HepG2 (cell line): ENCODE measurements around the gene UBB. TPM values are rescaled to one million over a fixed set of nuclear protein-coding genes. Genes with fewer than 3 reads are reported as not detected.
A peak's percentile ranks its signal among the peaks of the same experiment; 100 is the strongest.

Experiments
- ATAC-seq: fragments of 200-7000 bp; cut with Tn5 transposase; 3 replicates; pipeline ENCODE4 v1.9.1; 2020; ENCODE audit warnings: mild to moderate bottlenecking, moderate library complexity
- BruUV-seq: library from RNA; stranded (reverse); fragments of 400-500 nt; replicated peaks from 2 replicates; lab custom pipeline; 2021; lab: Mats Ljungman, UMichigan
- CTCF ChIA-PET: fragments of 300-600 bp; formaldehyde crosslinking; extraction: SDS; loops from one replicate; lab custom pipeline; 2021; ENCODE audit warnings: low total read pairs, inconsistent platforms, low intra/inter-chr PET ratio; lab: Yijun Ruan, JAX
- POLR2A ChIA-PET: fragments of 350-600 bp; sonication (Branson Sonifier 250); formaldehyde crosslinking; loops from one replicate; lab custom pipeline; 2020; ENCODE audit warnings: antibody characterized with exemption, inconsistent platforms; lab: Yijun Ruan, JAX
- DNase-seq: peaks from one replicate; pipeline ENCODE4 v3.0.0-alpha.2; 2015; ENCODE audit warnings: low spot score
- FAIRE-seq: peaks from 3 replicates; lab custom pipeline; 2011; peaks lifted over from hg19 to GRCh38; lab: Jason Lieb, UNC
- H2AFZ ChIP-seq: one replicate; pipeline ENCODE4 v1.6.1; 2011; ENCODE audit warnings: low read length, inconsistent platforms
- H3K27ac ChIP-seq: fragments of 300-600 bp; 3 replicates; pipeline ENCODE4 v1.8.0; 2011; ENCODE audit warnings: mixed run types, mild to moderate bottlenecking, mixed read lengths, low read length, inconsistent platforms; ENCODE audit not compliant: insufficient read depth; ENCODE audit errors: extremely low read length
- H3K27me3 ChIP-seq, 2 experiments: fragments of 200-600 bp in 1 of 2; 2 replicates in 1 of 2; 3 replicates in 1 of 2; pipeline versions ENCODE4 v1.6.0 to v1.8.0; 2011; ENCODE audit warnings: low read length in 2 of 2, mild to moderate bottlenecking in 2 of 2, moderate library complexity in 2 of 2, inconsistent platforms in 1 of 2; ENCODE audit not compliant: insufficient read depth in 2 of 2, control insufficient read depth in 1 of 2
- H3K36me3 ChIP-seq, 2 experiments: fragments of 200-600 bp in 1 of 2; replicated peaks in 1 of 2; 2 replicates in 1 of 2; 3 replicates in 1 of 2; pipeline versions ENCODE4 v1.5.1 to v1.8.0; 2011; ENCODE audit warnings: low read length in 2 of 2, inconsistent platforms in 1 of 2; ENCODE audit not compliant: insufficient read depth in 2 of 2, control insufficient read depth in 1 of 2
- H3K4me1 ChIP-seq: 2 replicates; pipeline ENCODE4 v1.5.1; 2012; ENCODE audit warnings: low read length, inconsistent platforms; ENCODE audit not compliant: insufficient read depth
- H3K4me2 ChIP-seq: 2 replicates; pipeline ENCODE4 v1.6.0; 2011; ENCODE audit warnings: low read depth, low read length, inconsistent platforms
- H3K4me3 ChIP-seq, 3 experiments: fragments of 200-600 bp in 1 of 3; sonication (generic), shearing (Covaris generic) in 1 of 3; replicated peaks in 1 of 3; 2 replicates each; pipeline ENCODE4 v1.5.1; 2011 to 2016; ENCODE audit warnings: low read length in 3 of 3, inconsistent platforms in 2 of 3, low read depth in 2 of 3, mild to moderate bottlenecking in 2 of 3, control low read depth in 1 of 3, mixed read lengths in 1 of 3; ENCODE audit not compliant: insufficient read depth in 1 of 3
- H3K79me2 ChIP-seq: one replicate; pipeline ENCODE4 v1.6.1; 2011; ENCODE audit warnings: low read length, inconsistent platforms; ENCODE audit not compliant: insufficient read depth
- H3K9ac ChIP-seq: 2 replicates; pipeline ENCODE4 v1.6.0; 2011; ENCODE audit warnings: mild to moderate bottlenecking, low read depth, low read length, inconsistent platforms; ENCODE audit not compliant: insufficient read depth
- H3K9me3 ChIP-seq: 2 replicates; pipeline ENCODE4 v1.5.1; 2012; ENCODE audit warnings: mild to moderate bottlenecking, low read length
- H4K20me1 ChIP-seq: 2 replicates; pipeline ENCODE4 v1.6.0; 2011; ENCODE audit warnings: inconsistent platforms, mild to moderate bottlenecking, low read length, moderate library complexity; ENCODE audit not compliant: insufficient read depth
- ESRRA ChIP-seq: sonication (generic); formaldehyde crosslinking; IDR thresholded peaks from 2 replicates; pipeline ENCODE4 v1.5.1; 2020; ENCODE audit warnings: mild to moderate bottlenecking, low read depth, missing genetic modification reagents
- HHEX ChIP-seq: IDR thresholded peaks from 2 replicates; pipeline ENCODE4 v1.6.1; 2016; ENCODE audit warnings: control low read depth
- SOX13 ChIP-seq, 3 experiments: fragments of 450-650 bp in 1 of 3; sonication (generic) in 1 of 3; formaldehyde crosslinking in 1 of 3; IDR thresholded peaks in 2 of 3; conservative IDR thresholded peaks in 1 of 3; 2 replicates each; pipeline versions ENCODE4 v1.5.0 to v1.6.1; 2016 to 2020; ENCODE audit warnings: antibody characterized with exemption in 1 of 3, mild to moderate bottlenecking in 1 of 3, missing compliant biosample characterization in 1 of 3, missing genetic modification reagents in 1 of 3, moderate library complexity in 1 of 3
- SOX5 ChIP-seq: IDR thresholded peaks from 2 replicates; pipeline ENCODE4 v1.6.1; 2016; ENCODE audit warnings: borderline replicate concordance
- ZFP37 ChIP-seq: sonication (generic); formaldehyde crosslinking; IDR thresholded peaks from 2 replicates; pipeline ENCODE4 v1.4.0; 2020; ENCODE audit warnings: missing genetic modification reagents, borderline replicate concordance
- ZNF432 ChIP-seq: sonication (generic); formaldehyde crosslinking; IDR thresholded peaks from 2 replicates; pipeline ENCODE4 v1.5.0; 2020; ENCODE audit warnings: missing genetic modification reagents, mild to moderate bottlenecking, borderline replicate concordance
- WGBS: methylation state at CpG from one replicate; pipeline ENCODE4 v1.1.6; 2017; ENCODE audit warnings: low lambda C conversion rate; 5-methylcytosine and 5-hydroxymethylcytosine counted together
- in situ Hi-C: cut with HindIII; loops from 2 replicates; pipeline ENCODE4 v1.10.0; 2017; ENCODE audit warnings: low pct_unique_long_range_greater_than_20kb; ENCODE audit not compliant: extremely low pct_ligation_motif_present
- intact Hi-C: fragments of 100-400 bp; cut with micrococcal nuclease; formaldehyde crosslinking; loops from one replicate; pipeline ENCODE4 v1.10.0; 2022; ENCODE audit not compliant: unreplicated experiment
- polyA plus RNA-seq, 8 experiments: library from polyadenylated mRNA; depleted of rRNA in 3 of 8; stranded (reverse) in 7 of 8; unstranded in 1 of 8; fragments of >200 nt; fragmentation: Illumina TruSeq in 4 of 8; extraction: Trizol in 4 of 8; gene quantifications; 2 replicates each; pipeline versions ENCODE4 v1.2.1 to v1.2.3, GENCODE V29; 2011 to 2016; ENCODE audit warnings: low read depth in 4 of 8, missing spikeins in 1 of 8, mixed read lengths in 1 of 8; ENCODE audit not compliant: insufficient read depth in 1 of 8
- total RNA-seq, 5 experiments: library from RNA; depleted of rRNA; stranded (reverse); fragments of >200 nt; fragmentation: Illumina TruSeq; extraction: Trizol; gene quantifications; 2 replicates each; pipeline ENCODE4 v1.2.3, GENCODE V29; 2016; ENCODE audit warnings: low read depth in 1 of 5
- TF ChIP-seq, protein P1 (sequence below): sonication (generic); formaldehyde crosslinking; IDR thresholded peaks from 2 replicates; pipeline ENCODE4 v1.4.0; 2020; ENCODE audit warnings: mild to moderate bottlenecking, missing genetic modification reagents
- TF ChIP-seq, protein P2 (sequence below): sonication (generic); formaldehyde crosslinking; IDR thresholded peaks from 2 replicates; pipeline ENCODE4 v1.8.0; 2022; ENCODE audit warnings: mild to moderate bottlenecking, missing genetic modification reagents

UBB gene
- total and polyA plus RNA-seq, 2 of the 13 experiments (the other 11 are each of a cell fraction or from before 2014, with no cell fraction given), result 1,130 to 2,066 TPM

DNA sequence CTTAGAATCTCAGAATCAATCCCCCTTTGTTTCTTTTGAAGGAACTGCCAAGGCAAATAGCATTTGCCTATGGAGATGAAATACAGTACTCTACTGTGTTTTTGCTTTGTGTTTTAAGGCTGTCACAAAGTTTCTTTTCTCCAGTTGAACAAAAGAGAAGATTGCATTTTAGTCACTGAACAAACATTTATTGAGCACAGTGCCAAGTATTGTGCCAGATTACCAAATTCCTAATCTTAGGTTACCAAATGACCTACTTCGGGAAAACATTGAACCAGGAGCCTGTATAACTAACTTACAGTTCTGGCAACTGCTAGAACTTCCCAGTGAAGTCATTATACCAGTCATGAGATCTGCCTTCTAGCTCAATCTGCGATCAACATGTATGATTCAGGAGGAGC is 3.0 kb upstream of the UBB start:
- no peaks in the 10 kb centered on the region; a peak in 1 of 5 replicates for H3K27me3 ChIP-seq
- peaks cover 4 to 5% of the 10 kb centered on the region in 2 experiments; a peak in 2 of 5 replicates for H3K36me3 ChIP-seq
- no peaks in the 10 kb centered on the region for H3K9me3 ChIP-seq
- H2AFZ ChIP-seq, result peak overlapping the region; percentile 22
- no peak overlapping the region for H3K4me3 ChIP-seq
- in situ Hi-C loops (no loop called here), intact Hi-C loops (no loop called here)
- peaks cover 53% of the 10 kb centered on the region for H3K4me1 ChIP-seq
- peak; percentile 36 for FAIRE-seq
- H3K4me2 ChIP-seq, result peak overlapping the region; percentile 74
- DNase-seq, result peak; percentile 58
- no peak for TF ChIP-seq ZFP37 (CRISPR knock-in tag)
- TF ChIP-seq SOX5 (CRISPR knock-in tag), result peak; percentile 51; the same call in 1 of the 2 replicates
- TF ChIP-seq, protein P1, sequence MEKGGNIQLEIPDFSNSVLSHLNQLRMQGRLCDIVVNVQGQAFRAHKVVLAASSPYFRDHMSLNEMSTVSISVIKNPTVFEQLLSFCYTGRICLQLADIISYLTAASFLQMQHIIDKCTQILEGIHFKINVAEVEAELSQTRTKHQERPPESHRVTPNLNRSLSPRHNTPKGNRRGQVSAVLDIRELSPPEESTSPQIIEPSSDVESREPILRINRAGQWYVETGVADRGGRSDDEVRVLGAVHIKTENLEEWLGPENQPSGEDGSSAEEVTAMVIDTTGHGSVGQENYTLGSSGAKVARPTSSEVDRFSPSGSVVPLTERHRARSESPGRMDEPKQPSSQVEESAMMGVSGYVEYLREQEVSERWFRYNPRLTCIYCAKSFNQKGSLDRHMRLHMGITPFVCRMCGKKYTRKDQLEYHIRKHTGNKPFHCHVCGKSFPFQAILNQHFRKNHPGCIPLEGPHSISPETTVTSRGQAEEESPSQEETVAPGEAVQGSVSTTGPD, result peak; percentile 60; the same call in 1 of the 2 replicates
- no peak for TF ChIP-seq ZNF432 (CRISPR knock-in tag)
- no peak for TF ChIP-seq ESRRA (CRISPR knock-in tag)
- TF ChIP-seq, protein P2, sequence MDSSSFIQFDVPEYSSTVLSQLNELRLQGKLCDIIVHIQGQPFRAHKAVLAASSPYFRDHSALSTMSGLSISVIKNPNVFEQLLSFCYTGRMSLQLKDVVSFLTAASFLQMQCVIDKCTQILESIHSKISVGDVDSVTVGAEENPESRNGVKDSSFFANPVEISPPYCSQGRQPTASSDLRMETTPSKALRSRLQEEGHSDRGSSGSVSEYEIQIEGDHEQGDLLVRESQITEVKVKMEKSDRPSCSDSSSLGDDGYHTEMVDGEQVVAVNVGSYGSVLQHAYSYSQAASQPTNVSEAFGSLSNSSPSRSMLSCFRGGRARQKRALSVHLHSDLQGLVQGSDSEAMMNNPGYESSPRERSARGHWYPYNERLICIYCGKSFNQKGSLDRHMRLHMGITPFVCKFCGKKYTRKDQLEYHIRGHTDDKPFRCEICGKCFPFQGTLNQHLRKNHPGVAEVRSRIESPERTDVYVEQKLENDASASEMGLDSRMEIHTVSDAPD (CRISPR knock-in tag), result peak; percentile 72; the same call in 1 of the 2 replicates
- no peak for TF ChIP-seq HHEX (CRISPR knock-in tag)
- TF ChIP-seq SOX13 (IDR thresholded peaks at IDR 0.05), result no peak
- TF ChIP-seq SOX13 (CRISPR knock-in tag; conservative IDR thresholded peaks at IDR 0.05 in 1 of 2, IDR thresholded peaks at IDR 0.05 in 1 of 2), result peak in 1 of 2 experiments; percentile 81; a peak in 2 of 4 replicates
- WGBS, result 27% methylated on average over 2 of the region's 2 CpGs
- CTCF ChIA-PET, result no interaction called here
- H3K9ac ChIP-seq, result no peak overlapping the region
- H3K79me2 ChIP-seq, result peaks cover 12% of the 10 kb centered on the region
- H4K20me1 ChIP-seq, result peaks cover 16% of the 10 kb centered on the region
- peak overlapping the region; percentile 4 for H3K27ac ChIP-seq
- POLR2A ChIA-PET, result interaction anchor here (0.8 to 2.0 kb wide), 8 partner anchors 9 to 91 kb away, joined by 3 to 12 read pairs (median 4); no protein-coding TSS in a partner anchor
- ATAC-seq, result no peak
- BruUV-seq, result no TSS peak
